H1 (cell line): Measurements from ENCODE around the gene FHIT. TPM values are rescaled to one million over a fixed set of nuclear protein-coding genes. Genes with fewer than 3 reads are reported as not detected.

Experiments used
- CHD7 ChIP-seq: fragments of 300-600 bp; sonication (generic); IDR thresholded peaks from 2 replicates; pipeline ENCODE4 v1.7.1; 2012; ENCODE audit warnings: low read length, moderate library complexity, mild to moderate bottlenecking, inconsistent platforms; ENCODE audit not compliant: insufficient replicate concordance
- PHF8 ChIP-seq: fragments of 200-600 bp; sonication (generic); conservative IDR thresholded peaks from 2 replicates; pipeline ENCODE4 v1.7.1; 2012; ENCODE audit warnings: low read depth, mild to moderate bottlenecking, inconsistent platforms, low read length, moderate library complexity
- RNF2 ChIP-seq: fragments of 200-900, 300-1000 bp; sonication (generic); IDR thresholded peaks from 2 replicates; pipeline ENCODE4 v1.7.1; 2016; ENCODE audit warnings: borderline replicate concordance, low read depth, mild to moderate bottlenecking, antibody characterized with exemption, low read length; ENCODE audit not compliant: poor library complexity, severe bottlenecking; ENCODE audit errors: missing control alignments
- polyA plus RNA-seq, 7 experiments: library from polyadenylated mRNA; depleted of rRNA in 3 of 7; stranded (reverse) in 5 of 7; unstranded in 2 of 7; fragments of >200 nt in 5 of 7; fragments of 200-250 nt in 2 of 7; gene quantifications; 1 replicate in 5 of 7; 2 replicates in 1 of 7; 4 replicates in 1 of 7; pipeline versions ENCODE4 v1.2.1 to v1.2.3, GENCODE V29; 2011 to 2013; ENCODE audit warnings: missing spikeins in 2 of 7, mixed read lengths in 2 of 7
- total RNA-seq: library from RNA; stranded (reverse); fragmentation: NEBNext Ultra II Directional; extraction: Animal tissue kit (Norgen Biotek cat#: 25700); gene quantifications from 2 replicates; pipeline ENCODE4 v1.2.1, GENCODE V29; 2021

FHIT gene
- total and polyA plus RNA-seq, 2 of the 8 experiments (the other 6 are each of a cell fraction or from before 2014, with no cell fraction given) = 1.2 to 3.2 TPM

- TF ChIP-seq CHD7 (no peak), PHF8 (no peak), RNF2 (no peak)
Observed at GRCh38 chr3:60453326-60453725, 797.9 kb downstream of the FHIT start (continued).
